K562 (cell line): ENCODE data around the gene KHDRBS2. TPM values are rescaled to one million over a fixed set of nuclear protein-coding genes. Genes with fewer than 3 reads are reported as not detected.

Source experiments
- CTBP1 ChIP-seq: fragments of 450-650 bp; IDR thresholded peaks from 2 replicates; pipeline ENCODE4 v1.6.1; 2016; ENCODE audit warnings: borderline replicate concordance
- DLX4 ChIP-seq: fragments of 250-450 bp; sonication (Bioruptor Pico); IDR thresholded peaks from 2 replicates; pipeline ENCODE4 v1.6.1; 2021; ENCODE audit warnings: mild to moderate bottlenecking
- ZNF263 ChIP-seq: sonication (generic); formaldehyde crosslinking; IDR thresholded peaks from 2 replicates; pipeline ENCODE4 v1.8.0; 2022; ENCODE audit warnings: mild to moderate bottlenecking, missing genetic modification reagents, borderline replicate concordance
- ZNF668 ChIP-seq: fragments of 250-450 bp; sonication (Bioruptor Pico); IDR thresholded peaks from 2 replicates; pipeline ENCODE4 v1.8.0; 2022; ENCODE audit warnings: mild to moderate bottlenecking, inconsistent platforms
- polyA plus RNA-seq, 8 experiments: library from polyadenylated mRNA; depleted of rRNA in 4 of 8; stranded (reverse) in 5 of 8; unstranded in 3 of 8; fragments of >200 nt; fragmentation: Nextera tagmentation in 2 of 8; fragmentation: Illumina TruSeq in 1 of 8; extraction: Ambion mirVana in 2 of 8; extraction: Trizol in 1 of 8; gene quantifications; 2 replicates each; pipeline versions ENCODE4 v1.2.1 to v1.2.3, GENCODE V29; 2011 to 2014; ENCODE audit warnings: inconsistent platforms in 1 of 8, missing spikeins in 1 of 8
- total RNA-seq, 7 experiments: library from RNA; depleted of rRNA in 6 of 7; stranded (reverse); fragments of >200 nt in 6 of 7; fragmentation: Illumina TruSeq in 2 of 7; extraction: Trizol in 2 of 7; gene quantifications; 2 replicates each; pipeline versions ENCODE4 v1.2.1 to v1.2.3, GENCODE V29; 2011 to 2021; ENCODE audit warnings: low replicate concordance in 1 of 7
- TF ChIP-seq, protein P1 (sequence below): fragments of 200-600 bp; sonication (generic); IDR thresholded peaks from one replicate; pipeline ENCODE4 v1.6.1; 2012; ENCODE audit warnings: mild to moderate bottlenecking, low read depth, low read length, inconsistent platforms

Gene KHDRBS2
- total and polyA plus RNA-seq, 9 of the 15 experiments (the other 6 are each of a cell fraction or from before 2014, with no cell fraction given): not detected

DNA sequence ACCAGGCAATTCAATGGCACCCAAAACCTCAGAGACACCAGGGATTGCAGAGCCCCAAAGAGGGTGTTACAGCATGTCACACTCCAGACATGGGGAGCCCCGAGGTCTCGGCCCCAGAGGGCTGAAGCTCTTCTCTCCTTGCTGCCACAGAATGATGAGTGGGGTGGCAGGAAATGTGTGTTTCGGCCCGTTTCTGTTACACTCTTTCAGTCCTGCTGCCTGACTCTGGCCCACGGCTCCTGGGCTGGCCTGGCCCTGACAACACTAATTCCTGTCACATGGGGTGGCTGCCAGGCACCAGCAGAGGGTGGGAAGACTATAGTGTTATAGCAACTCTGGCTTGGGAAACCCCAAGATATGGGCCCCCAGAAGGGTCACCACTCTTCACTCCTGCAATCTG, 183.6 kb downstream of the KHDRBS2 start (continued):
- TF ChIP-seq, protein P1, sequence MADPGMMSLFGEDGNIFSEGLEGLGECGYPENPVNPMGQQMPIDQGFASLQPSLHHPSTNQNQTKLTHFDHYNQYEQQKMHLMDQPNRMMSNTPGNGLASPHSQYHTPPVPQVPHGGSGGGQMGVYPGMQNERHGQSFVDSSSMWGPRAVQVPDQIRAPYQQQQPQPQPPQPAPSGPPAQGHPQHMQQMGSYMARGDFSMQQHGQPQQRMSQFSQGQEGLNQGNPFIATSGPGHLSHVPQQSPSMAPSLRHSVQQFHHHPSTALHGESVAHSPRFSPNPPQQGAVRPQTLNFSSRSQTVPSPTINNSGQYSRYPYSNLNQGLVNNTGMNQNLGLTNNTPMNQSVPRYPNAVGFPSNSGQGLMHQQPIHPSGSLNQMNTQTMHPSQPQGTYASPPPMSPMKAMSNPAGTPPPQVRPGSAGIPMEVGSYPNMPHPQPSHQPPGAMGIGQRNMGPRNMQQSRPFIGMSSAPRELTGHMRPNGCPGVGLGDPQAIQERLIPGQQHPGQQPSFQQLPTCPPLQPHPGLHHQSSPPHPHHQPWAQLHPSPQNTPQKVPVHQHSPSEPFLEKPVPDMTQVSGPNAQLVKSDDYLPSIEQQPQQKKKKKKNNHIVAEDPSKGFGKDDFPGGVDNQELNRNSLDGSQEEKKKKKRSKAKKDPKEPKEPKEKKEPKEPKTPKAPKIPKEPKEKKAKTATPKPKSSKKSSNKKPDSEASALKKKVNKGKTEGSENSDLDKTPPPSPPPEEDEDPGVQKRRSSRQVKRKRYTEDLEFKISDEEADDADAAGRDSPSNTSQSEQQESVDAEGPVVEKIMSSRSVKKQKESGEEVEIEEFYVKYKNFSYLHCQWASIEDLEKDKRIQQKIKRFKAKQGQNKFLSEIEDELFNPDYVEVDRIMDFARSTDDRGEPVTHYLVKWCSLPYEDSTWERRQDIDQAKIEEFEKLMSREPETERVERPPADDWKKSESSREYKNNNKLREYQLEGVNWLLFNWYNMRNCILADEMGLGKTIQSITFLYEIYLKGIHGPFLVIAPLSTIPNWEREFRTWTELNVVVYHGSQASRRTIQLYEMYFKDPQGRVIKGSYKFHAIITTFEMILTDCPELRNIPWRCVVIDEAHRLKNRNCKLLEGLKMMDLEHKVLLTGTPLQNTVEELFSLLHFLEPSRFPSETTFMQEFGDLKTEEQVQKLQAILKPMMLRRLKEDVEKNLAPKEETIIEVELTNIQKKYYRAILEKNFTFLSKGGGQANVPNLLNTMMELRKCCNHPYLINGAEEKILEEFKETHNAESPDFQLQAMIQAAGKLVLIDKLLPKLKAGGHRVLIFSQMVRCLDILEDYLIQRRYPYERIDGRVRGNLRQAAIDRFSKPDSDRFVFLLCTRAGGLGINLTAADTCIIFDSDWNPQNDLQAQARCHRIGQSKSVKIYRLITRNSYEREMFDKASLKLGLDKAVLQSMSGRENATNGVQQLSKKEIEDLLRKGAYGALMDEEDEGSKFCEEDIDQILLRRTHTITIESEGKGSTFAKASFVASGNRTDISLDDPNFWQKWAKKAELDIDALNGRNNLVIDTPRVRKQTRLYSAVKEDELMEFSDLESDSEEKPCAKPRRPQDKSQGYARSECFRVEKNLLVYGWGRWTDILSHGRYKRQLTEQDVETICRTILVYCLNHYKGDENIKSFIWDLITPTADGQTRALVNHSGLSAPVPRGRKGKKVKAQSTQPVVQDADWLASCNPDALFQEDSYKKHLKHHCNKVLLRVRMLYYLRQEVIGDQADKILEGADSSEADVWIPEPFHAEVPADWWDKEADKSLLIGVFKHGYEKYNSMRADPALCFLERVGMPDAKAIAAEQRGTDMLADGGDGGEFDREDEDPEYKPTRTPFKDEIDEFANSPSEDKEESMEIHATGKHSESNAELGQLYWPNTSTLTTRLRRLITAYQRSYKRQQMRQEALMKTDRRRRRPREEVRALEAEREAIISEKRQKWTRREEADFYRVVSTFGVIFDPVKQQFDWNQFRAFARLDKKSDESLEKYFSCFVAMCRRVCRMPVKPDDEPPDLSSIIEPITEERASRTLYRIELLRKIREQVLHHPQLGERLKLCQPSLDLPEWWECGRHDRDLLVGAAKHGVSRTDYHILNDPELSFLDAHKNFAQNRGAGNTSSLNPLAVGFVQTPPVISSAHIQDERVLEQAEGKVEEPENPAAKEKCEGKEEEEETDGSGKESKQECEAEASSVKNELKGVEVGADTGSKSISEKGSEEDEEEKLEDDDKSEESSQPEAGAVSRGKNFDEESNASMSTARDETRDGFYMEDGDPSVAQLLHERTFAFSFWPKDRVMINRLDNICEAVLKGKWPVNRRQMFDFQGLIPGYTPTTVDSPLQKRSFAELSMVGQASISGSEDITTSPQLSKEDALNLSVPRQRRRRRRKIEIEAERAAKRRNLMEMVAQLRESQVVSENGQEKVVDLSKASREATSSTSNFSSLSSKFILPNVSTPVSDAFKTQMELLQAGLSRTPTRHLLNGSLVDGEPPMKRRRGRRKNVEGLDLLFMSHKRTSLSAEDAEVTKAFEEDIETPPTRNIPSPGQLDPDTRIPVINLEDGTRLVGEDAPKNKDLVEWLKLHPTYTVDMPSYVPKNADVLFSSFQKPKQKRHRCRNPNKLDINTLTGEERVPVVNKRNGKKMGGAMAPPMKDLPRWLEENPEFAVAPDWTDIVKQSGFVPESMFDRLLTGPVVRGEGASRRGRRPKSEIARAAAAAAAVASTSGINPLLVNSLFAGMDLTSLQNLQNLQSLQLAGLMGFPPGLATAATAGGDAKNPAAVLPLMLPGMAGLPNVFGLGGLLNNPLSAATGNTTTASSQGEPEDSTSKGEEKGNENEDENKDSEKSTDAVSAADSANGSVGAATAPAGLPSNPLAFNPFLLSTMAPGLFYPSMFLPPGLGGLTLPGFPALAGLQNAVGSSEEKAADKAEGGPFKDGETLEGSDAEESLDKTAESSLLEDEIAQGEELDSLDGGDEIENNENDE: no peak
- TF ChIP-seq DLX4 (CRISPR knock-in tag) (no peak), CTBP1 (no peak), ZNF668 (CRISPR knock-in tag) (no peak), ZNF263 (CRISPR knock-in tag) (no peak)
- TF ChIP-seq, all 486 proteins: peak for 0
